ENCODE measurements around the gene INPP5D. TPM values are rescaled to one million over a fixed set of nuclear protein-coding genes. Genes with fewer than 3 reads are reported as not detected.

Gene INPP5D
- total and polyA plus RNA-seq, 4 donors: 2.9 to 18.8 (median 6.6) TPM

- DNase-seq (ENCODE audit: low spot score): no peak
Measured at GRCh38 chr2:233137040-233137439, 76.9 kb downstream of the INPP5D start.

GRCh38 chr2:233140077-233140585 is 80.0 kb downstream of the INPP5D start:
- TF ChIP-seq FOXA2 (IDR thresholded peaks at IDR 0.05): no peak
- TF ChIP-seq GABPA (IDR thresholded peaks at IDR 0.05 in 1 of 2, conservative IDR thresholded peaks at IDR 0.05 in 1 of 2): no peak
- TF ChIP-seq REST (IDR thresholded peaks at IDR 0.05): no peak
- TF ChIP-seq YY1 (IDR thresholded peaks at IDR 0.05): no peak
- no peak for TF ChIP-seq RAD21 (IDR thresholded peaks at IDR 0.05)
- no peak for TF ChIP-seq JUND (IDR thresholded peaks at IDR 0.05)
- TF ChIP-seq, protein P1, sequence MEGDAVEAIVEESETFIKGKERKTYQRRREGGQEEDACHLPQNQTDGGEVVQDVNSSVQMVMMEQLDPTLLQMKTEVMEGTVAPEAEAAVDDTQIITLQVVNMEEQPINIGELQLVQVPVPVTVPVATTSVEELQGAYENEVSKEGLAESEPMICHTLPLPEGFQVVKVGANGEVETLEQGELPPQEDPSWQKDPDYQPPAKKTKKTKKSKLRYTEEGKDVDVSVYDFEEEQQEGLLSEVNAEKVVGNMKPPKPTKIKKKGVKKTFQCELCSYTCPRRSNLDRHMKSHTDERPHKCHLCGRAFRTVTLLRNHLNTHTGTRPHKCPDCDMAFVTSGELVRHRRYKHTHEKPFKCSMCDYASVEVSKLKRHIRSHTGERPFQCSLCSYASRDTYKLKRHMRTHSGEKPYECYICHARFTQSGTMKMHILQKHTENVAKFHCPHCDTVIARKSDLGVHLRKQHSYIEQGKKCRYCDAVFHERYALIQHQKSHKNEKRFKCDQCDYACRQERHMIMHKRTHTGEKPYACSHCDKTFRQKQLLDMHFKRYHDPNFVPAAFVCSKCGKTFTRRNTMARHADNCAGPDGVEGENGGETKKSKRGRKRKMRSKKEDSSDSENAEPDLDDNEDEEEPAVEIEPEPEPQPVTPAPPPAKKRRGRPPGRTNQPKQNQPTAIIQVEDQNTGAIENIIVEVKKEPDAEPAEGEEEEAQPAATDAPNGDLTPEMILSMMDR (IDR thresholded peaks at IDR 0.05; ENCODE audit: low read depth, low read length, missing input control): no peak
- no peak for TF ChIP-seq FOXA1 (IDR thresholded peaks at IDR 0.05)
- no peak for TF ChIP-seq HNF4A (conservative IDR thresholded peaks at IDR 0.05)
- no peak for TF ChIP-seq NR2F2 (IDR thresholded peaks at IDR 0.05)
- TF ChIP-seq EGR1 (IDR thresholded peaks at IDR 0.05; ENCODE audit: low read depth in 2 of 2): no peak
- TF ChIP-seq, protein P2, sequence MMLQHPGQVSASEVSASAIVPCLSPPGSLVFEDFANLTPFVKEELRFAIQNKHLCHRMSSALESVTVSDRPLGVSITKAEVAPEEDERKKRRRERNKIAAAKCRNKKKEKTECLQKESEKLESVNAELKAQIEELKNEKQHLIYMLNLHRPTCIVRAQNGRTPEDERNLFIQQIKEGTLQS (IDR thresholded peaks at IDR 0.05): no peak
- TF ChIP-seq, protein P3, sequence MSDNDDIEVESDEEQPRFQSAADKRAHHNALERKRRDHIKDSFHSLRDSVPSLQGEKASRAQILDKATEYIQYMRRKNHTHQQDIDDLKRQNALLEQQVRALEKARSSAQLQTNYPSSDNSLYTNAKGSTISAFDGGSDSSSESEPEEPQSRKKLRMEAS (IDR thresholded peaks at IDR 0.05): no peak
- TF ChIP-seq SP1 (IDR thresholded peaks at IDR 0.05): no peak
- peaks cover 0 to 2% (median 0%) of the 10 kb centered on the region in 4 donors for H3K36me3 ChIP-seq (ENCODE audit: control insufficient read depth in 4 of 4, insufficient read depth in 3 of 4, low read depth in 1 of 4, low read length in 3 of 4)
- WGBS: 71% methylated on average over 5 of the region's 5 CpGs
- H3K27ac ChIP-seq (ENCODE audit: low read depth in 1 of 2, low read length in 2 of 2): no peak overlapping the region
- peaks cover 0 to 3% (median 0%) of the 10 kb centered on the region in 4 donors for H3K27me3 ChIP-seq (ENCODE audit: control insufficient read depth in 4 of 4, insufficient read depth in 4 of 4, low read length in 3 of 4)
- DNase-seq (ENCODE audit: low spot score): no peak
- no peak overlapping the region for H3K9ac ChIP-seq (ENCODE audit: low read depth in 1 of 2, low read length in 2 of 2)
- peaks cover 0 to 2% (median 0%) of the 10 kb centered on the region in 4 donors for H3K9me3 ChIP-seq (ENCODE audit: control insufficient read depth in 4 of 4, low read length in 3 of 4)
- no peak overlapping the region for H3K4me3 ChIP-seq (ENCODE audit: low read depth in 1 of 3, low read length in 3 of 3)
- no peaks in the 10 kb centered on the region for H3K4me1 ChIP-seq (ENCODE audit: control insufficient read depth in 4 of 4, insufficient read depth in 4 of 4, low read length in 3 of 4)

More at GRCh38 chr2:233137040-233137439, 76.9 kb downstream of the INPP5D start:
- Histone ChIP-seq H3K27ac (ENCODE audit: low read depth in 1 of 2, low read length in 2 of 2) (no peak overlapping the region), H3K9ac (ENCODE audit: low read depth in 1 of 2, low read length in 2 of 2) (no peak overlapping the region), H3K4me1 (ENCODE audit: control insufficient read depth in 4 of 4, insufficient read depth in 4 of 4, low read length in 3 of 4) (no peaks in the 10 kb centered on the region), H3K9me3 (ENCODE audit: control insufficient read depth in 4 of 4, low read length in 3 of 4) (peaks cover 0 to 2% (median 0%) of the 10 kb centered on the region in 4 donors), H3K4me3 (ENCODE audit: low read depth in 1 of 3, low read length in 3 of 3) (no peak overlapping the region), H3K36me3 (ENCODE audit: control insufficient read depth in 4 of 4, insufficient read depth in 3 of 4, low read depth in 1 of 4, low read length in 3 of 4) (peaks cover 0 to 3% (median under 1%) of the 10 kb centered on the region in 4 donors), H3K27me3 (ENCODE audit: control insufficient read depth in 4 of 4, insufficient read depth in 4 of 4, low read length in 3 of 4) (peaks cover 0 to 3% (median 0%) of the 10 kb centered on the region in 4 donors)
- WGBS: 91% methylated on average over 2 of the region's 2 CpGs
- TF ChIP-seq YY1 (IDR thresholded peaks at IDR 0.05): no peak
- no peak for TF ChIP-seq REST (IDR thresholded peaks at IDR 0.05)
- TF ChIP-seq, protein P2 (IDR thresholded peaks at IDR 0.05): no peak
- TF ChIP-seq RAD21 (IDR thresholded peaks at IDR 0.05): no peak
- TF ChIP-seq NR2F2 (IDR thresholded peaks at IDR 0.05): no peak
- no peak for TF ChIP-seq FOXA1 (IDR thresholded peaks at IDR 0.05)
- TF ChIP-seq FOXA2 (IDR thresholded peaks at IDR 0.05): no peak

Measured in liver (tissue), 9 donors.